SK-N-DZ (cell line): ENCODE measurements around the gene LAMTOR4.
"Not testable (repeated sequence)": the region's sequence is repeated elsewhere in the genome, so short reads cannot be mapped to it uniquely, and the experiment has no call there.

Experiments used
- DNase-seq: peaks from one replicate; pipeline ENCODE4 v3.0.0-alpha.2; 2015; ENCODE audit warnings: low spot score

Gene LAMTOR4

GRCh38 chr7:100122067-100122466 is 26.7 kb upstream of the LAMTOR4 start:
- no peak for DNase-seq

GRCh38 chr7:100122568-100122967 is 26.1 kb upstream of the LAMTOR4 start:
- no peak for DNase-seq

- no peak for DNase-seq
Measured at GRCh38 chr7:100124301-100125230, 24.2 kb upstream of the LAMTOR4 start.

GRCh38 chr7:100126239-100126930 is 22.3 kb upstream of the LAMTOR4 start:
- no peak for DNase-seq

- DNase-seq, result peak; percentile 91
Measured at GRCh38 chr7:100126931-100127865, 21.5 kb upstream of the LAMTOR4 start, which contains the start of gene MBLAC1. MBLAC1 (plus strand) TSS chr7:100126967; CDS start chr7:100127396, 429 bp downstream.

GRCh38 chr7:100127866-100128636 is 20.7 kb upstream of the LAMTOR4 start:
- peak; percentile 53 for DNase-seq

- DNase-seq, result no peak
Measured at GRCh38 chr7:100128637-100128963, 20.1 kb upstream of the LAMTOR4 start.

- not testable (repeated sequence) for DNase-seq
Measured at GRCh38 chr7:100130220-100130607, 18.5 kb upstream of the LAMTOR4 start.

GRCh38 chr7:100130608-100131453 is 17.9 kb upstream of the LAMTOR4 start:
- DNase-seq, result peak; percentile 69

- DNase-seq, result no peak
Measured at GRCh38 chr7:100132126-100132525, 16.6 kb upstream of the LAMTOR4 start.

- DNase-seq, result peak; percentile 86
Measured at GRCh38 chr7:100132697-100133151, 16.0 kb upstream of the LAMTOR4 start.

- no peak for DNase-seq
Measured at GRCh38 chr7:100137851-100138760, 10.6 kb upstream of the LAMTOR4 start.

- no peak for DNase-seq
Measured at GRCh38 chr7:100141555-100141949, 7.2 kb upstream of the LAMTOR4 start.

- no peak for DNase-seq
Measured at GRCh38 chr7:100142461-100142860, 6.3 kb upstream of the LAMTOR4 start.

- not testable (repeated sequence) for DNase-seq
Measured at GRCh38 chr7:100146350-100146749, 2.4 kb upstream of the LAMTOR4 start.

GRCh38 chr7:100147278-100147677 is 1.4 kb upstream of the LAMTOR4 start:
- no peak for DNase-seq

- DNase-seq, result no peak
Measured at GRCh38 chr7:100148225-100148558, 526 bp upstream of the LAMTOR4 start.

- no peak for DNase-seq
Measured at GRCh38 chr7:100152404-100152803, 3.7 kb downstream of the LAMTOR4 start.
